GM19372 (cell line): ENCODE results near the gene ADARB2.
"Not testable (repeated sequence)": the region's sequence is repeated elsewhere in the genome, so short reads cannot be mapped to it uniquely, and the experiment has no call there.

ENCODE experiments used
- ATAC-seq: cut with Tn5 transposase; IDR thresholded peaks from one replicate; pipeline ENCODE4 v1.9.1; 2021; ENCODE audit warnings: mild to moderate bottlenecking, low read depth, moderate library complexity; ENCODE audit not compliant: unreplicated experiment

ADARB2 gene

GRCh38 chr10:1366811-1367425 lies 370.4 kb downstream of the ADARB2 start:
- no peak for ATAC-seq

DNA sequence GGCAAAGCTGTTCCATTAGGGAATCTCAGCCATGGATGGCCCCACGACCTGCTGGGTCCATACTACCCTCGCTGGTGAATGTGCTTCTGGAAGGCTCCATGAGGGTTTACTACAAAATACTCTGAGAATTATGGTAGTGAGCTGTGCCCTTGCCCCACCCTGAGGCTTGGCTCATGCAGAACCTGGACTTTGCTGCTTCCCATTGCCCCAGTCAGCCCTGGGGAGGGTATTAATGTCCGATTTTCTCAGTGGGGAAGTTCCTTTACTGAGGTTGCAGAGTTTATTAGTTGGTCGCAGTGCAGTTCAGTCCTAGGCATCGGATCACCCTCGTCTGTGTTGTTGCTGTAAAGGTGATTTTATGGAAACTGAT lies 371.0 kb downstream of the ADARB2 start:
- no peak for ATAC-seq

DNA sequence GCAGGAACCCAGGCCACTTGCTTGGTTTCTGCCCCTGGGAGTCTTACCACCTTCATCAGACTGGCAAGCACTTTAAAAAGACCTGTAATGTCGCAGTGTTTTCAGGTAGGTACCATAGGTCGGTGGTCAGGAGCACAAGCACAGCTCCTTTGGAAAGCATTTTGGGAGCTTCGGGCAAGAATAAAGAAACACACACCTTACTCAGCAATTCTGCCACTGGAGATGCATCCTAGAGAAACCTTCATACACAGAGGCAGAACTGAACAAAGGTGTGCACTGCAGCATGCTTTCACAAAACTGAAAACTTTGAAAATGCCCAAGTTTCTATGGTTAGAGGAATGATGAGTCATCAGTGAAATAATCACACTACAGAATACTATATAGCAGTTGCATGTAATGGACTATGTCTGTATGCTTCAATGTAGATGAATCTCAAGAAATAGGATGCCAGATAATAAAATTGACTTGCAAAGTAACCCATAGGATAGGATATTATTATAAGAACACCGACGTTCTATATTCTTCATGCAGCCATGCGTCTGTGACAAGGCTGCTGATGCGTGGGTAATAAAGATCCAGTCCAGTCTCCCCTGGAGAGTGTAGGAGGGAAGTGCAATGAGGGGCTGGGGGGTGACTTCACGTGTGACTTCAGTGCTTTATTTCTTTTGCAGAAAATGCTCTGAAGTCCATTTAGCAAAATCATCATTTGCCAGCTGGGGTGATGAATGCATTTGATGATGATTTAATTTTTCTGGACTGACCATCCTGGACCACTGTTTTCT lies 371.6 kb downstream of the ADARB2 start:
- ATAC-seq: no peak

GRCh38 chr10:1364151-1364910 lies 373.0 kb downstream of the ADARB2 start:
- no peak for ATAC-seq

- ATAC-seq: no peak
These were observed 373.7 kb downstream of the ADARB2 start for GRCh38 chr10:1363446-1364121.

DNA sequence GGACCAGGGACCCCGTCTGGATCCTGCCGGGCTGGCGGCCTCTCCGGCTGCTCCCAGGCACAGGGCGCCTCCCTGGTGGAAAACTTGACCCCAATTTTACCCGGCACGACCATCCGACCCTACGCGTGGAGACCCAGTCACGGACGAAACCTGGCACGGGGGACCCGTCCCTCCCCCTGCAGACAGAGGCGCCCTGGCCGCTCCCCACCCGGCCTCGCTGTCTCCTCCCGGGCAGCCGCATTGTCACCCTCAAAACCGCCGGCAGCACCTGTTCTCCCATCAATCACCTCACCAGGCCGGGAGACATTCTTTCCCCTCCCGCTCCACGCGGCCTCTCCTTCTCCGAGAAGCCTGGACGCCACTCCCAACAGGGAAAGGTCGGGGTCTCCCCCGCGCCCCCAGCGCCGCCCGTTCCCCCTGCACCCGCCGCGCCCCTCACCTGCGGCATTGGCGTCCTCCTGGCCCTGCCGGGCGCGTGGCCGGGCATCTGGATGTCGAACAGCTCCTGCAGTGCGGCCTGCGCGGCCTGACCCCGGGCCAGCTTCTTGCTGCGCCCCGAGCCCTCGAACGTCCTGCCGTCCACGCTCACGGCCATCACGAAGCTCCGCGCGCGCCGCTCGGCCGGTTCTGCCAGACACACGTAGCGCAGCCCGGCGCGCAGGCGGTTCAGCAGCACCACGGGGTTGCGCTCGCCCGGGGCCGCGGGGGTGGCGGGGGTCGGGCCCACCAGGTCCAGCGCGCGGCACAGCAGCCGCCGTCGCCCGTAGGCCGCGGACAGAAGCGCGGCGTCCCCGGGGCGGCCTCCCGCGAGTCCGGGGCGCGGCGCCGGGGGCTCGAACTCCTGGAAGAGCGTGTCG lies 374.5 kb downstream of the ADARB2 start:
- ATAC-seq: no peak

- ATAC-seq: no peak
These were observed 375.8 kb downstream of the ADARB2 start for GRCh38 chr10:1361411-1362105.

GRCh38 chr10:1360558-1361164 lies 376.7 kb downstream of the ADARB2 start:
- ATAC-seq: no peak

DNA sequence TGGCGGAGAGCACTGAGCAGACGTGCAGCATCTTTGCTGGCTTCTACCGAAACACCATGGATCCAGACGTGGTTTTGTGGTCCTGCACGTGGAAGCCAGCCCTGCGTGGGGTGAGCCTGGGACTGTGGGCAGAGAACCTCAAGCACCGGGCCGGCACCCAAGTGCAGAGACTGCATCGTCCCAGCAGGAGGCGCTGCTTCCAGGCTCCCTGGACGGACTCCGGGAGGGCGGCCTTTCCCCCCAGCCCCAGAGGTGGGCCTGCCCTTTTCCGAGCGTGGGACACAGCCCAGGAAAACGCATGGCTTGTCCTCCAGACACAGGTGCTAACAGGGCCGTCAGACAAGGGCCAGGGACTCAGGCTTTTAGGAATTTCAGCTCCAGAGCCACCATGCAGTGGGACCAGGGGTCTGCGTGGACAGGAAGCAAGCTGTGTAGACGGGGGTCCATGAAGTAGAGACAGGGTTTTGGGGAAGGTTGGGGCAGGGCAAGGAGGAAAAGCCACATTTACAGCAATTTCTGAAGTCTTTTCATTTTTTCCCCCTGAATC lies 377.2 kb downstream of the ADARB2 start:
- no peak for ATAC-seq

DNA sequence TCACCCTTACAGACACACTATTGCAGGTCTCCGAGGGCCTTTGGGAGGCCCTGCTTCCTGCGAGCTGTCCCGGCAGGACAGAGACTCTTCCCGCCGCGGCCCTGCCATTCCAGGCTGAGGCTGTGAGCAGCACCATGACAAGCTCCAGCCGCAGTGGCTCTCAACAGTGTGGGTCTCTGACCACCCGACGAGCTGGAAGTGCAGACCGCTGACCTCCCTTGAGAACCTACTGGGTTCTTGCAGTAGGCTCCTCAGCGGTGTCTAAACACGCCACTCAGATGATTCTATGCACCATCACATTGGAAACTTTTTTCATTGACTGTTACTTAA lies 377.7 kb downstream of the ADARB2 start:
- no peak for ATAC-seq

DNA sequence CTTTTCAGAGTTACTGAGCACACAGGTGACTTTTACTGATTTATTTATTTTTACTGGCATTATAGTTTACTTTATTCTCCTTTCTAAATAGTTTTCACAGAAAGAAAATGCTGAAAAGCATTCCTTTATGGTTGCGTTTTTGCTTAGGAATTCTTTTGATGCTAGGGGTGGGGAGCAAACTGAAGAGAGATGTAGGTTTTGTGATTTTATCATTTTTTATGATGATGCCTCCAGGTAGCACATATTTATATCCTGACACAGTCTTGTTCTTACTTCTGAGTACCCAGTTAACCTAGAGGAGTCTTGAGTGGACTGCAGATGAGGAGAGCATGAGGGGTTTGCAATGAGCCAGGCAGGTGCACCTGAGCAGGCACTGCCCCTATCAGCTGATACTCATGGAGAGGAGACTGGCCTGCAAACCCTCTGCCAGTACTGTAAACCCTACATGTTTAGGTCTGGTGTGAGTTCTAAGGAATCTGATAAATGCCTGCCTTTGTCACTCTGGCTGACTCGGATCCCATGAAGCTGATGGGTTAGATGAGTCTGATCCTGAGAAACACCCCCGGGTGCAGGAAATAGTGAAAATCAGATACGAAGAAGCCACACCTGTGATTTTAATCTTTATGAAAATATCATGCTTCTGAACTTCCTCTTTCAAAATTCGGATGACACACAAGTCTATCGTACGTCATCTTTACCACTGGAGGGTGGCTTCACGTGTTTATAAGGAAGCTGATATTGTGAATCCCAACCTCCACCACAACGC lies 378.3 kb downstream of the ADARB2 start:
- ATAC-seq: no peak

DNA sequence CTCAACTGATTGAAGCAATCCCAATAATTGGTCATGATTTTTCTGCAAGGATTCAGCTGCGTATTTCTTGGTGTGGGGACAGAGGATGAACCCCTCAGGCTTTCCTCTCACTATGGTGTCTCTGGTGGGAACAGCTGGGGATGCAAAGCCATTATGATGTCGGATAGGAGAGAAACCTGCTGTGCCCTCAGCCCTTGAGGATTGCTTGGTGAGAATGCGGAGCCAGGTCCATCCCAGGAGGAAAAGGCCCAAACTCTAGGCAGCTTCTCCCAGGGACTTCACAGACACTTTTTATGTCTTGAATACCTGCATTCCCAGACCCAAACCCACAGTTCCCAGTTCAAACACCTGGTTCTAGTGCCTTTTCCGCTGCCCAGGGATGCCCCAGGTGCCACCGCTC lies 379.2 kb downstream of the ADARB2 start:
- no peak for ATAC-seq

DNA sequence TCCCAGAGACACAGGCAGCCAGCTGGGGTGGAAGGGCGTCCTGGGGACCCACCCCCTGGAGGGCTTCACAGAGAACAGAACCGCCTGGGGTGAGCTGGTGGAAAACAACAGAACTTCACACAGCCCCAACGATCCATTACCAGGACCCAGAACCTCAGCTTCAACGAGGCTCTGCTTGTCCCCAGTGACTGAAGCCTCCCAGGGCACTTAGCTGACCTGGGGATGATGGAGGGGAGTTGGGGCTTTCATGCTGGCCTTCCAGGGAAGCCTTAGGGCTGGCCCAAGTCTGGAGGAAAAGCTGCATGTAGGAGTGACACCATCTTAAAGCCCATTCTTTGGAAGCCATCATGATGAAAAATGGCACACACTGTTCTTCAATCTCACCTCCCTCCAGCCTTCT lies 381.0 kb downstream of the ADARB2 start:
- no peak for ATAC-seq

- ATAC-seq: no peak
These were observed 382.3 kb downstream of the ADARB2 start for GRCh38 chr10:1354809-1355710.

DNA sequence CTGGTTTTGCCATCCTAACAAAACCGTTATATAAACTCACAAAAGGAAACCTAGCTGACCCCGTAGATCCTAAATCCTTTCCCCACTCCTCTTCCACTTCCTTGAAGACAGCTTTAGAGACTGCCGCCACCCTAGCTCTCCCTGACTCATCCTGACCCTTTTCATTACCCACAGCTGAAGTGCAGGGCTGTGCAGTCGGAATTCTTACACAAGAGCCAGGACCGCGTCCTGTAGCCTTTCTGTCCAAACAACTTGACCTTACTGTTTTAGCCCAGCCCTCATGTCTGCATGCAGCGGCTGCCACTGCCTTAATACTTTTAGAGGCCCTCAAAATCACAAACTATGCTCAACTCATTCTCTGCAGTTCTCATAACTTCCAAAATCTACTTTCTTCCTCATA lies 385.0 kb downstream of the ADARB2 start:
- ATAC-seq: not testable (repeated sequence)

GRCh38 chr10:1348773-1349050 lies 388.6 kb downstream of the ADARB2 start:
- no peak for ATAC-seq

DNA sequence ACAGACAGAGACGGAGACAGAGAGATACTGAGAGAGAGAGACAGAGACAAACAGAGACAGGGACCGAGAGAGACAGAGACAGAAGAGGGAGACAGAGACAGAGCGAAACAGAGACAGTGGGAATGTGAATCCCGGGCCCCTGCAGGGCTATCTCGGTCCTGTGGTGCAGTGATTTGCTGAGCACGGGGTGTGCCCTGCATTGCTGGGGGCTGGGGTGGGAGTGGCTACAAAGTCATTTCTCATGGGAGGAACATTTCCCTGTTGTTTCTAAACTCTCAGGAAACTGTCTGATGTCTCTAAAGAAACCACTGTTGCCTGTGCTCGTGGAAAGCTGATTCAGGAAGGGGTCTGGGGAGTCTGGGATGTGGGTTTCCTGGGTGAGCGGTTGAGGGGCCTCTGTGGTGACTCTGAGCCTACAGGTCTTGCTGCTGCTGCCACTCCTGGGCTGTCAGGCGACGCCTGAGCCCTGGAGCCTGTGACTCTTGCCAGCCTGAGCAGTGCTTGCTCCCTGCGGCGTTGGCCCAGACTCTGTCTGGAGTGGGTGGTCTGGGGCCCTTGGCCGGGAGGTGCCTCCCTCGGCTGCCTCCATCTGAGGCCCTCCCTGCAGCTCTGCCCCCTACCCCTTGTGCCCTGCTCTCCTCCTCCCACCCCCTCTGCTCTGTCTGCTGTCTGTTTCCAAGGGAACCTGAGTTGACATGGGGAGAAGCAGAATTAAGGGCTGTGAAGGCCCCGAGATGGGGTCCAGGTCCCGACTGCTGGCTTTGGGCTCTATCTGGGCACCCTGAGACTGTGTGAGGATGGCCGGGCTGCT lies 389.2 kb downstream of the ADARB2 start:
- ATAC-seq: no peak
